ENCODE measurements around the gene TRMT11. TPM values are rescaled to one million over a fixed set of nuclear protein-coding genes. Genes with fewer than 3 reads are reported as not detected.

Gene TRMT11
- total and polyA plus RNA-seq, 2 experiments from 2014 or later = 21.0 to 24.2 TPM

DNA sequence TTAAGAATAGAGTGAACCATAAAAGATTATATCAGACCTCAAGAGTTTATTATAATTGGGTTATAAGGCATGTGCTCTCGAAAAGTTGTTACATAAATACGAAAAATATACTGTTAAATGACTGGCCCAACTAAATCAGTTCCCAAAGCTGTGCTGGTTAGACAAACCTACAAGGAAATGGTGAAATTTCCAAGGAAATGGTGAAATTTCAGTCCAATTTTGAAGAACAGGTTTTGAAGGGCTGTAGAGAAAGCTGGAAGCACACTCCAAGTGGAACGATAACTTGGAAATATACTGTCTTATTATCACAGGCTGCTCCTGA is 400 bp upstream of the TRMT11 start:
- 2 to 3% methylated on average over 3 of the region's 3 CpGs for WGBS, 2 experiments (ENCODE audit: low coverage in 1 of 2, low lambda C conversion rate in 2 of 2, missing lambda C conversion rate in 2 of 2)
- Histone ChIP-seq H3K4me3 (peak overlapping the region; percentile 90), H3K79me2 (ENCODE audit: insufficient read depth) (peaks cover 36% of the 10 kb centered on the region), H3K27ac (peak overlapping the region; percentile 18; the same call in 1 of the 2 replicates), H3K27me3 (replicated peaks; ENCODE audit: insufficient read depth) (no peaks in the 10 kb centered on the region), H3K36me3 (ENCODE audit: low read depth) (no peaks in the 10 kb centered on the region), H3K4me1 (ENCODE audit: insufficient read depth) (peaks cover 29% of the 10 kb centered on the region), H3K4me2 (ENCODE audit: unreplicated experiment) (peak overlapping the region; percentile 97), H3F3A (ENCODE audit: insufficient read depth) (peaks cover 27% of the 10 kb centered on the region), H3K9ac (peak overlapping the region; percentile 80), H4K20me1 (ENCODE audit: insufficient read depth) (no peaks in the 10 kb centered on the region), H2AFZ (peak overlapping the region; percentile 99), H3K9me3 (ENCODE audit: low read depth) (no peaks in the 10 kb centered on the region), H3K9me2 (ENCODE audit: insufficient read depth) (no peaks in the 10 kb centered on the region)
- TF ChIP-seq EZH2phosphoT487 (IDR thresholded peaks at IDR 0.05; ENCODE audit: insufficient read depth, low read depth) = no peak
- TF ChIP-seq EZH2 (IDR thresholded peaks at IDR 0.05; ENCODE audit: insufficient read depth, poor library complexity, severe bottlenecking) = no peak
- DNase-seq = no peak
- in situ Hi-C loops (cut with MboI) = no loop called here

DNA sequence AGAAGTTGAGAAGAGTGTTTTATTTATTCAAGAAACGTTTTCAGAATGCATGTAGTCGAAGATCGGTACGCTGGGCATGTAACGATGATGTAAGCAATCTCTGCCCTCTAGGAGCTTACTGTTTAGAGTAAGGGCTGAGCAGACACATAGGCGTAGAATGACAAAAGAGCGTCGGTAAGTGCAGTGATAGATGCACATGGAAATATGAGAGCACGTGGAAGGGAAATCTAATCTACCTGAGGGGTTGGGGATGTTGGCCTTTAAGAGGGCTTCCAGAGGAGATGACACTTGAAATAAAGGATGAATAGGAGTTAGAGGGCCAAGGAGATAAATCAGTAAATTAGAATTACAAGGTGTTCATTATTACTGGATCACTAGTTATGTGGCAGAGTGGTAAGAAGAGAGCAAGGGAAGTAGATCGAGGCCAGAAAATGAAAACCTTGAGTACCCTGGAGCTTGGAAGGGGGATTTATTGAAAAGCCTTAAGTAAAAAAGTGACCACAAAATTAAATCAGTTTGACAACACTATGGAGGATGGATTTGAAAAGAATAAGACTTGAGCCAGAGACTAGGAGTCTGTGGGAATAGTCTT is 782 bp downstream of the TRMT11 start:
- Histone ChIP-seq H3F3A (ENCODE audit: insufficient read depth) (peaks cover 27% of the 10 kb centered on the region), H3K79me2 (ENCODE audit: insufficient read depth) (peaks cover 45% of the 10 kb centered on the region), H3K9me2 (ENCODE audit: insufficient read depth) (no peaks in the 10 kb centered on the region), H2AFZ (peak overlapping the region; percentile 99), H3K4me3 (peak overlapping the region; percentile 90), H3K9ac (peak overlapping the region; percentile 80), H3K36me3 (ENCODE audit: low read depth) (no peaks in the 10 kb centered on the region), H4K20me1 (ENCODE audit: insufficient read depth) (no peaks in the 10 kb centered on the region), H3K27ac (no peak overlapping the region), H3K4me2 (ENCODE audit: unreplicated experiment) (peak overlapping the region; percentile 97), H3K27me3 (replicated peaks; ENCODE audit: insufficient read depth) (no peaks in the 10 kb centered on the region), H3K4me1 (ENCODE audit: insufficient read depth) (peaks cover 29% of the 10 kb centered on the region), H3K9me3 (ENCODE audit: low read depth) (no peaks in the 10 kb centered on the region)
- no peak for DNase-seq
- in situ Hi-C loops (cut with MboI) = no loop called here
- 12 to 14% methylated on average over 10 of the region's 10 CpGs for WGBS, 2 experiments (ENCODE audit: low coverage in 1 of 2, low lambda C conversion rate in 2 of 2, missing lambda C conversion rate in 2 of 2)
- TF ChIP-seq EZH2phosphoT487 (IDR thresholded peaks at IDR 0.05; ENCODE audit: insufficient read depth, low read depth) = no peak
- TF ChIP-seq EZH2 (IDR thresholded peaks at IDR 0.05; ENCODE audit: insufficient read depth, poor library complexity, severe bottlenecking) = no peak

DNA sequence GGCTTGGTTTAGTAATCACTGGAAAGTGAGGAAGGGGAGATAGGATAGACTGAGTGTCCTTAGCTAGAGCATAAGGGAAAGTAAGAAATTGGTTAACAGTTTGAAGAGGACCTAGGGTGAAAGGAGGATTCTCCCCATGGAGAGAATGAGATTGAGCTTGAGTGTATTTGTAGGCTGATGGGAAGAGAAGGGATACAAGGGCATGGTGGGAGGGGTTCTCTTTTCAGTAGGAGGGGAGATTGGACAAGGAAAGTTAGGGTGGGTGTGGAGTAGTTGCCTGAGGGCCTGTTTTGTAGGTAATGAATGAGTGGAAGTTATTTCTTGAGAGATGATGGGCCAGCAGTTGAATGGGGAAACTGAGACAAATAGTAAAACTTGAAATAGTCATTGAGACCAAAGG is 1.9 kb downstream of the TRMT11 start:
- TF ChIP-seq EZH2phosphoT487 (IDR thresholded peaks at IDR 0.05; ENCODE audit: insufficient read depth, low read depth) (no peak), EZH2 (IDR thresholded peaks at IDR 0.05; ENCODE audit: insufficient read depth, poor library complexity, severe bottlenecking) (no peak)

DNA sequence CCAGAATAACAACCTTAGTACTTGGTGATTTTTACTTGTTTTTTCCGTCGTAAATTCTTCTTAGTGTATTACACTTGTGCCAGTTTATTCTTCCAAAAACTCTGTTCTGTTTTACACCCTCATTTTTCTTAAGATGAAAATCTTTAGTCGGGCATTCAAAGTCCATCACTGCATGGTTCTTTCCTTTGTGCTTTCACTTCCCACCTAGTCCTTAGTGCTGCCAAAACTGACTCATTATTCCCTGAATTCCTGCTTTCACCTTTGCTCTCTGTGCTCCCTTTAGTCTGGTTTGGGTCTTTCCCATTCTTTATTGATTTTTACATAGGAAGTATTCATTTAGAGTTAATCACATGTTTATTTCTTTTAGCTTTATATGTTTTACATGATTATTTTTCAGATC is 3.3 kb downstream of the TRMT11 start:
- Histone ChIP-seq H3K9me2 (ENCODE audit: insufficient read depth) (no peaks in the 10 kb centered on the region), H3K4me3 (no peak overlapping the region), H3K27me3 (replicated peaks; ENCODE audit: insufficient read depth) (no peaks in the 10 kb centered on the region), H3K4me2 (ENCODE audit: unreplicated experiment) (no peak overlapping the region), H3K9me3 (ENCODE audit: low read depth) (no peaks in the 10 kb centered on the region), H3K4me1 (ENCODE audit: insufficient read depth) (peaks cover 9% of the 10 kb centered on the region), H3K36me3 (ENCODE audit: low read depth) (no peaks in the 10 kb centered on the region), H3F3A (ENCODE audit: insufficient read depth) (peaks cover 6% of the 10 kb centered on the region), H3K79me2 (ENCODE audit: insufficient read depth) (peaks cover 65% of the 10 kb centered on the region), H2AFZ (no peak overlapping the region), H3K27ac (no peak overlapping the region), H3K9ac (no peak overlapping the region), H4K20me1 (ENCODE audit: insufficient read depth) (no peaks in the 10 kb centered on the region)
- TF ChIP-seq EZH2phosphoT487 (IDR thresholded peaks at IDR 0.05; ENCODE audit: insufficient read depth, low read depth) (no peak), EZH2 (IDR thresholded peaks at IDR 0.05; ENCODE audit: insufficient read depth, poor library complexity, severe bottlenecking) (no peak)
- 31 to 41% methylated on average over 3 of the region's 3 CpGs for WGBS, 2 experiments (ENCODE audit: low coverage in 1 of 2, low lambda C conversion rate in 2 of 2, missing lambda C conversion rate in 2 of 2)
- no peak for DNase-seq
- in situ Hi-C loops (cut with MboI) = no loop called here

More for the DNA sequence above, 1.9 kb downstream of the TRMT11 start:
- no peaks in the 10 kb centered on the region for H3K9me2 ChIP-seq (ENCODE audit: insufficient read depth)
- H3K36me3 ChIP-seq (ENCODE audit: low read depth) = no peaks in the 10 kb centered on the region
- H3F3A ChIP-seq (ENCODE audit: insufficient read depth) = peaks cover 20% of the 10 kb centered on the region
- no peak overlapping the region for H2AFZ ChIP-seq
- H3K4me1 ChIP-seq (ENCODE audit: insufficient read depth) = peaks cover 22% of the 10 kb centered on the region
- no peak overlapping the region for H3K9ac ChIP-seq
- H3K4me2 ChIP-seq (ENCODE audit: unreplicated experiment) = no peak overlapping the region
- no peak overlapping the region for H3K27ac ChIP-seq
- no peaks in the 10 kb centered on the region for H3K27me3 ChIP-seq (replicated peaks; ENCODE audit: insufficient read depth)
- in situ Hi-C loops (cut with MboI) = no loop called here
- no peak overlapping the region for H3K4me3 ChIP-seq
- no peaks in the 10 kb centered on the region for H3K9me3 ChIP-seq (ENCODE audit: low read depth)
- H4K20me1 ChIP-seq (ENCODE audit: insufficient read depth) = no peaks in the 10 kb centered on the region
- peaks cover 56% of the 10 kb centered on the region for H3K79me2 ChIP-seq (ENCODE audit: insufficient read depth)
- DNase-seq = no peak

DNA sequence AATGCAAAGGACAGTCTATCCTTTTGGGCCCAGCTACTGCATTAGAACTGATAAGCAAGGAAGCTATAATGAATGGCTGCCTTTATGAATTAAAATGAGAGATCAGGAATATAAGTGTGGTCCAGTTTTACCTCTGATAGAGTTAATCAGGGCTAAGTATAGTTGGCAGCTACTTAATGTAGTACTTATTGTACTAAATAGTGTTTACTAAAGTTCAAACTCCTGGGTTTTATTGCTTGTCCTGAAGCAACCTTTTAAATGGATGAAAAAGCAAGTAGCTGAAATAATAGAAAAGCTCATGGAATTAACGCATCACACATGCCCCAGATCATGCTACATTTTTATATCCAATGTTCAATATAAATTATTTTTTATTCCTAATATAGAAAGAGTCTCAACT is 5.3 kb downstream of the TRMT11 start:
- WGBS, 2 experiments (ENCODE audit: low coverage in 1 of 2, low lambda C conversion rate in 2 of 2, missing lambda C conversion rate in 2 of 2) = 93 to 98% methylated on average over 1 of the region's 1 CpG
- in situ Hi-C loops (cut with MboI) = no loop called here

More for the DNA sequence above, 5.3 kb downstream of the TRMT11 start:
- Histone ChIP-seq H3K27ac (no peak overlapping the region), H3F3A (ENCODE audit: insufficient read depth) (no peaks in the 10 kb centered on the region; the same call in 1 of the 2 replicates), H3K9me3 (ENCODE audit: low read depth) (no peaks in the 10 kb centered on the region), H3K27me3 (replicated peaks; ENCODE audit: insufficient read depth) (no peaks in the 10 kb centered on the region), H3K4me3 (no peak overlapping the region), H4K20me1 (ENCODE audit: insufficient read depth) (no peaks in the 10 kb centered on the region), H3K9ac (no peak overlapping the region), H3K4me1 (ENCODE audit: insufficient read depth) (no peaks in the 10 kb centered on the region), H2AFZ (no peak overlapping the region), H3K9me2 (ENCODE audit: insufficient read depth) (no peaks in the 10 kb centered on the region), H3K4me2 (ENCODE audit: unreplicated experiment) (no peak overlapping the region), H3K79me2 (ENCODE audit: insufficient read depth) (peaks cover 57% of the 10 kb centered on the region), H3K36me3 (ENCODE audit: low read depth) (no peaks in the 10 kb centered on the region)
- DNase-seq = no peak
- TF ChIP-seq EZH2phosphoT487 (IDR thresholded peaks at IDR 0.05; ENCODE audit: insufficient read depth, low read depth) = no peak
- no peak for TF ChIP-seq EZH2 (IDR thresholded peaks at IDR 0.05; ENCODE audit: insufficient read depth, poor library complexity, severe bottlenecking)
